CD4-positive, CD25-positive, alpha-beta regulatory T cell (primary cell): ENCODE results near the gene ZNF746. TPM values are rescaled to one million over a fixed set of nuclear protein-coding genes. Genes with fewer than 3 reads are reported as not detected.

Experiments used
- polyA plus RNA-seq, 4 donors: library from polyadenylated mRNA; unstranded; fragments of 300-500 nt; fragmentation: Illumina TruSeq; gene quantifications; one replicate each; pipeline ENCODE4 v1.2.3, GENCODE V29; 2021
- total RNA-seq: library from RNA; stranded (reverse); gene quantifications from one replicate; pipeline ENCODE4 v1.2.3, GENCODE V29; 2022

ZNF746 gene
- total and polyA plus RNA-seq, 5 donors from 2014 or later = 8.2 to 33.9 (median 10.9) TPM

Other genes starting within 250 kb of the ZNF746 start
- gene ZNF783, start 235.6 kb downstream of the ZNF746 start, total RNA-seq = 30.2 TPM
- 1 to 10 TPM; 2.7 to 5.3 (median 4.7) TPM for gene ZNF783, start 235.6 kb downstream of the ZNF746 start, polyA plus RNA-seq
- 13.4 TPM for gene ZNF777, start 36.7 kb downstream of the ZNF746 start, total RNA-seq
- 1 to 10 TPM in 2 of 4 donors, under 1 TPM in 2; 0.46 to 1.6 (median 1.2) TPM for gene ZNF777, start 36.7 kb downstream of the ZNF746 start, polyA plus RNA-seq